Activated T-helper 2 cell treated with anti-CD3 and anti-CD28 coated beads, Interferon-gamma antibody, Interleukin-2, Interleukin-4, amounts not matched to agents 10 μg/mL and 5 μg/mL and 100 μg/mL, durations not matched to agents 14 hours and 24 hours and 36 hours (primary cell): ENCODE results near the gene DNAH1. TPM values are rescaled to one million over a fixed set of nuclear protein-coding genes. Genes with fewer than 3 reads are reported as not detected.

Experiments used
- DNase-seq: peaks from one replicate; pipeline ENCODE4 v3.0.0; 2021; ENCODE audit warnings: low spot score
- H3K27ac Mint-ChIP-seq: one replicate; pipeline ENCODE4 v1.8.0; 2021; ENCODE audit warnings: mixed read lengths
- H3K27me3 Mint-ChIP-seq: one replicate; pipeline ENCODE4 v1.8.0; 2021; ENCODE audit warnings: low read depth, mixed read lengths
- H3K36me3 Mint-ChIP-seq: one replicate; pipeline ENCODE4 v1.8.0; 2021; ENCODE audit warnings: low read depth, mixed read lengths
- H3K4me1 Mint-ChIP-seq: one replicate; pipeline ENCODE4 v1.8.0; 2021; ENCODE audit warnings: low read depth, mixed read lengths
- H3K4me3 Mint-ChIP-seq: one replicate; pipeline ENCODE4 v1.8.0; 2021; ENCODE audit warnings: low read depth, mild to moderate bottlenecking, moderate library complexity, mixed read lengths
- H3K9me3 Mint-ChIP-seq: one replicate; pipeline ENCODE4 v1.8.0; 2021; ENCODE audit warnings: mixed read lengths
- intact Hi-C: fragments of 100-400 bp; cut with micrococcal nuclease; formaldehyde crosslinking; loops from one replicate; pipeline ENCODE4 v1.15.1; 2023
- total RNA-seq: library from RNA; stranded (reverse); gene quantifications from 2 replicates; pipeline ENCODE4 v1.2.3, GENCODE V29; 2022

DNAH1 gene
- total RNA-seq, 1 donor from 2014 or later: 9.8 TPM

GRCh38 chr3:52388348-52388821 lies 72.3 kb downstream of the DNAH1 start:
- Mint-ChIP-seq H3K27me3 (no peaks in the 10 kb centered on the region), H3K4me1 (no peaks in the 10 kb centered on the region), H3K36me3 (peaks cover 13% of the 10 kb centered on the region), H3K9me3 (no peaks in the 10 kb centered on the region), H3K4me3 (no peak overlapping the region), H3K27ac (no peak overlapping the region)
- intact Hi-C loops: no loop called here
- no peak for DNase-seq

GRCh38 chr3:52388933-52389332 lies 72.8 kb downstream of the DNAH1 start:
- no peak for DNase-seq
- intact Hi-C loops: no loop called here
- Mint-ChIP-seq H3K4me3 (no peak overlapping the region), H3K27ac (no peak overlapping the region), H3K9me3 (no peaks in the 10 kb centered on the region), H3K4me1 (no peaks in the 10 kb centered on the region), H3K27me3 (no peaks in the 10 kb centered on the region), H3K36me3 (peaks cover 13% of the 10 kb centered on the region)

DNA sequence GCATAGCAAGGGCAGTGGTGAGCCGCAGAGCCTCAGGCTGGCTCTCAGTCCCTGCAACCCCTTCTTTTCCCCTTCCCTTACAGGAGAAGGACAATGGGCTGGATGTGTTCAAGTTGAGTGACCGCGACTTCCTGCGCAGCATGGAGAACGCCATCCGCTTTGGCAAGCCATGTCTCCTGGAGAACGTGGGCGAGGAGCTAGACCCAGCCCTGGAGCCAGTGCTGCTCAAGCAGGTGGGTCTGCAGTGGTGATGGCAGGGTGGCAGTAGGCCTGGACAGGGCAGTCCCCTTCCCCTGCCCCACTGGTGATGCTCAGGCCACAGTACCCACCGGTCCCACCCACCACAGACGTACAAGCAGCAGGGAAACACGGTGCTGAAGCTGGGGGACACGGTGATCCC lies 75.0 kb downstream of the DNAH1 start:
- no peaks in the 10 kb centered on the region for H3K9me3 Mint-ChIP-seq
- H3K27ac Mint-ChIP-seq: no peak overlapping the region
- no peaks in the 10 kb centered on the region for H3K27me3 Mint-ChIP-seq
- intact Hi-C loops: no loop called here
- DNase-seq: no peak
- peaks cover 13% of the 10 kb centered on the region for H3K36me3 Mint-ChIP-seq
- no peak overlapping the region for H3K4me3 Mint-ChIP-seq
- H3K4me1 Mint-ChIP-seq: no peaks in the 10 kb centered on the region

DNA sequence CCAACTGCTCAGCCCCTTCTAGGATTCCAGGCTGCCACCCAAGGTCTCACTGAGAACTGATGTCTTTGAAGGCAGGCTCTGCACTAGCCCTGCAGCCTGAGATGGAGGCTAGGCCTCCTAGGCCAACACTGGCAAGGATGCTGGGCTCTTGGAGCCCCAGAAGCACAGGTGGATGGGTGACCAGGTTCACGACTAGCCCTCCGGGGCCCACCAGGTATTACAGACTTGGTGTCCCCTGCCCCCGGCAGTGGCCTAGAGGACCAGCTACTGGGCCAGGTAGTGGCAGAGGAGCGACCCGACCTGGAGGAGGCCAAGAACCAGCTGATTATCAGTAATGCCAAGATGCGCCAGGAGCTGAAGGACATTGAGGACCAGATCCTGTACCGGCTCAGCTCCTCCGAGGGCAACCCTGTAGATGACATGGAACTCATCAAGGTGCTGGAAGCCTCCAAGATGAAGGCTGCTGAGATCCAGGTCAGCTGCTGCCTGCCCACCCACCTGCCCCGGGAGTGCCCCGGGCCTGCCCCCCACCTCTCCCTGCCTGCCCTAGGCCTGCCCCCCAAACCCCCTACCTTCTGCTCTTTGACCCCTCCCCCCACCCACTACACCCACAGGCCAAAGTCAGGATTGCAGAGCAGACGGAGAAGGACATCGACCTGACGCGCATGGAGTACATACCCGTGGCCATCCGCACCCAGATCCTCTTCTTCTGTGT lies 76.3 kb downstream of the DNAH1 start:
- no peak for DNase-seq
- no peaks in the 10 kb centered on the region for H3K27me3 Mint-ChIP-seq
- no peaks in the 10 kb centered on the region for H3K9me3 Mint-ChIP-seq
- H3K27ac Mint-ChIP-seq: no peak overlapping the region
- intact Hi-C loops: no loop called here
- H3K36me3 Mint-ChIP-seq: peaks cover 13% of the 10 kb centered on the region
- H3K4me3 Mint-ChIP-seq: no peak overlapping the region
- H3K4me1 Mint-ChIP-seq: no peaks in the 10 kb centered on the region

DNA sequence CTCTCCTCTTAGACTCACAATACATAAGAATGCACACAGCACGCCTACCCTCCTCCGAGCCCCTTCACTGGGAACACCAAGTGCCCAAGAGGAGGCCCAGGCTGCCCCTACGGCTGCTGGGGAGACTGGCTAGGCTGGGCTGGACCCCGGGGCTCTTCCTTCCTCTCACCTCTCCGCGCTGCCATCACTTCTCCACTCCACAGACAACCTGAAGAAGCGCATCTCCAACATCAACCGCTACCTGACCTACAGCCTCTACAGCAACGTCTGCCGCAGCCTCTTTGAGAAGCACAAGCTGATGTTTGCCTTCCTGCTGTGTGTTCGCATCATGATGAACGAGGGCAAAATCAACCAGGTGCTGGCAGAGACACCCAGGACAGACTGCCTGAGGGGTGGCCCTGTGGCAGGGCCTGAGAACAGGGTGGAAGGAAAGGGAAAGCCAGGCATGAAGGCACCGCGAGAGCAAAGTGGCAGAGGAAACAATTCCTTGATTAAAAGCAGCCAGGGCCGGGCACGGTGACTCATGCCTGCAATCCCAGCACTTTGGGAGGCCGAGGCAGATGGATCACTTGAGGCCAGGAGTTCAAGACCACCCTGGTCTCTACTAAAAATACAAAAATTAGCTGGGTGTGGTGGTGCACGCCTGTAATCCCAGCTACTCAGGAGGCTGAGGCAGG lies 77.2 kb downstream of the DNAH1 start:
- Mint-ChIP-seq H3K36me3 (peaks cover 13% of the 10 kb centered on the region), H3K4me3 (no peak overlapping the region), H3K27ac (no peak overlapping the region), H3K27me3 (no peaks in the 10 kb centered on the region), H3K9me3 (no peaks in the 10 kb centered on the region), H3K4me1 (no peaks in the 10 kb centered on the region)
- DNase-seq: no peak
- intact Hi-C loops: no loop called here

- H3K9me3 Mint-ChIP-seq: no peaks in the 10 kb centered on the region
- H3K27ac Mint-ChIP-seq: no peak overlapping the region
- H3K36me3 Mint-ChIP-seq: peaks cover 13% of the 10 kb centered on the region
- intact Hi-C loops: no loop called here
- H3K4me3 Mint-ChIP-seq: no peak overlapping the region
- no peaks in the 10 kb centered on the region for H3K4me1 Mint-ChIP-seq
- no peaks in the 10 kb centered on the region for H3K27me3 Mint-ChIP-seq
- DNase-seq: no peak
These were observed 78.0 kb downstream of the DNAH1 start for GRCh38 chr3:52393959-52394670.

DNA sequence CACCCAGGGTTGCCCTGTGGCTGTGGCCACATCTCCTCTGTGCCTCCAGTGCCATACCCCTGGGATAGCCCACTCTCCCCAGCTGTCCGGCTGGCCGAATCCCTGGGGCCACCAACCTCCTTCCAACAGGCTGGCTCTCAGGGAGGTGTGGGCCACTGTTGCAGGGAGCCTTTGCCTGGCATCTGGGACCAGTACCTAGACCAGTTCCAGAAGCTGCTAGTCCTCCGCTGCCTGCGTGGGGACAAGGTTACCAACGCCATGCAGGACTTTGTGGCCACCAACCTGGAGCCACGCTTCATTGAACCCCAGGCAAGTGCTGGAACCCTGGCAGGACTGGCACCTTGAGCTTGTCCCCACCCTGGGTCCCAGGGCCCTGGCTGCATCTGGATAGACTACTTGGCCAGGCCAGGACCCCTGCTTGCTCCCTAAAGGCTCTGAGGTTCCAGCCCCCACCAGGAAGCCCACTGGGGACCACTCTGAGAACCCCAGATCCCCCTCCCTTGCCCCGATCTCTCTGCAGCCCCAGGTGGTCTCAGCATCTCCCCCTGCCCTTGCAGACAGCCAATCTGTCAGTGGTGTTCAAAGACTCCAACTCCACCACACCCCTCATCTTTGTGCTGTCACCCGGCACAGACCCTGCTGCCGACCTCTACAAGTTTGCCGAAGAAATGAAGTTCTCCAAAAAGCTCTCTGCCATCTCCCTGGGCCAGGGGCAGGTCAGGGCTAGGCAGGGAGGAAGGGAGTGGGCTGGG lies 78.8 kb downstream of the DNAH1 start:
- no peak overlapping the region for H3K4me3 Mint-ChIP-seq
- H3K9me3 Mint-ChIP-seq: no peaks in the 10 kb centered on the region
- H3K36me3 Mint-ChIP-seq: peaks cover 13% of the 10 kb centered on the region
- no peak for DNase-seq
- H3K27ac Mint-ChIP-seq: no peak overlapping the region
- H3K4me1 Mint-ChIP-seq: no peaks in the 10 kb centered on the region
- H3K27me3 Mint-ChIP-seq: no peaks in the 10 kb centered on the region
- intact Hi-C loops: no loop called here

- H3K4me1 Mint-ChIP-seq: no peaks in the 10 kb centered on the region
- H3K27me3 Mint-ChIP-seq: no peaks in the 10 kb centered on the region
- no peak overlapping the region for H3K27ac Mint-ChIP-seq
- intact Hi-C loops: no loop called here
- H3K9me3 Mint-ChIP-seq: no peaks in the 10 kb centered on the region
- H3K4me3 Mint-ChIP-seq: no peak overlapping the region
- H3K36me3 Mint-ChIP-seq: peaks cover 15% of the 10 kb centered on the region
- no peak for DNase-seq
These were observed 79.4 kb downstream of the DNAH1 start for GRCh38 chr3:52395503-52395865.

- intact Hi-C loops: no loop called here
These were observed 80.1 kb downstream of the DNAH1 start for GRCh38 chr3:52396011-52396906.

GRCh38 chr3:52396907-52397591 lies 80.9 kb downstream of the DNAH1 start:
- intact Hi-C loops: no loop called here
- H3K27me3 Mint-ChIP-seq: no peaks in the 10 kb centered on the region

More at GRCh38 chr3:52396011-52396906, 80.1 kb downstream of the DNAH1 start:
- Mint-ChIP-seq H3K27ac (no peak overlapping the region), H3K4me3 (no peak overlapping the region), H3K9me3 (no peaks in the 10 kb centered on the region), H3K36me3 (peaks cover 22% of the 10 kb centered on the region), H3K27me3 (no peaks in the 10 kb centered on the region), H3K4me1 (no peaks in the 10 kb centered on the region)
- DNase-seq: no peak

GRCh38 chr3:52397676-52398399 lies 81.7 kb downstream of the DNAH1 start:
- no peaks in the 10 kb centered on the region for H3K9me3 Mint-ChIP-seq
- no peak overlapping the region for H3K27ac Mint-ChIP-seq
- H3K4me1 Mint-ChIP-seq: no peaks in the 10 kb centered on the region
- no peaks in the 10 kb centered on the region for H3K27me3 Mint-ChIP-seq
- H3K4me3 Mint-ChIP-seq: no peak overlapping the region
- no peak for DNase-seq
- intact Hi-C loops: no loop called here
- peaks cover 27% of the 10 kb centered on the region for H3K36me3 Mint-ChIP-seq

More at GRCh38 chr3:52396907-52397591, 80.9 kb downstream of the DNAH1 start:
- Mint-ChIP-seq H3K27ac (no peak overlapping the region), H3K9me3 (no peaks in the 10 kb centered on the region), H3K36me3 (peaks cover 22% of the 10 kb centered on the region), H3K4me3 (no peak overlapping the region), H3K4me1 (no peaks in the 10 kb centered on the region)
- no peak for DNase-seq
